GM19463 (cell line): ENCODE results near the gene NUDT1.

Experiments
- ATAC-seq: cut with Tn5 transposase; IDR thresholded peaks from one replicate; pipeline ENCODE4 v1.9.1; 2021; ENCODE audit warnings: mild to moderate bottlenecking, moderate library complexity; ENCODE audit not compliant: unreplicated experiment

NUDT1 gene

DNA sequence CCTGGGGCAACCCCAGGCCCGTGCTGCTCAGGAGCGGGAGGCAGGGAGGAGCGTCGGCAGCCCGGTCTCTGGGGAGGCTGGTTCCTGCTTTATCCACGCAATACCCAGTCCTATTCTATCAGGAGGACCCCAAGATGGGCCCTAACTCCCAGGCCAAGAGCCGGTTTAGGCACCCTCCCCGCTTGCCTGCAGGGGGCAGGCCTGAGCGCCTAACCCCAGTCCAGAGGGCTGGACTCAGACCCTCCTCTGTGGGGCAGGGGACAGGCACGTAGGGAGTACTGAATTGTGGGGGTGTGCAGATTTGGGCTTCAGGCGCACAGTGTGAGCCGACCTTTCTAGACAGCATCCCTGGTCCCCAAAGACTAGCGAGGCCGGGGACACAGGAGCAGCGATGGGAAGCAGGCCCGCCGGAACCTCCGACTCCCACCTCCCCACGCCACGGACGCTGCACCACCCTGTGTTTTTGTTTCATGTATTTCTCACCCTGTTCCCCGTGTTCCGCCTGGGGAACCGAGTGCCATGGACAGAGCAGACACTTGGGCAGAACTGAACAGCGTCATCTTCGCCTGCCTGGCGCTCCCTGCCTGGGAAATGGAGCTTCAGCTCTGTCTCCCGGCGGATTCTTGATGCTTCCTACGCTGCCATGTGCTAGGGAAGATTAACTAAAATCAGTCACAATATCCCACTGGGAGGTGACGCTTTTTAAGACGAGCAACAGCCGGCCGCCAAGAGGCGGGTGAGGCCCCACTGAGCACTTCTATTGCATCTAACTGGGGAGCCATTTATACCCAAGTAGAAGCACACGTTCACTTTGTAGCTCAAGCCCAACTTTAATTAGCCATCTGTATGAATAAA is 5.3 kb downstream of the NUDT1 start:
- ATAC-seq = no peak

DNA sequence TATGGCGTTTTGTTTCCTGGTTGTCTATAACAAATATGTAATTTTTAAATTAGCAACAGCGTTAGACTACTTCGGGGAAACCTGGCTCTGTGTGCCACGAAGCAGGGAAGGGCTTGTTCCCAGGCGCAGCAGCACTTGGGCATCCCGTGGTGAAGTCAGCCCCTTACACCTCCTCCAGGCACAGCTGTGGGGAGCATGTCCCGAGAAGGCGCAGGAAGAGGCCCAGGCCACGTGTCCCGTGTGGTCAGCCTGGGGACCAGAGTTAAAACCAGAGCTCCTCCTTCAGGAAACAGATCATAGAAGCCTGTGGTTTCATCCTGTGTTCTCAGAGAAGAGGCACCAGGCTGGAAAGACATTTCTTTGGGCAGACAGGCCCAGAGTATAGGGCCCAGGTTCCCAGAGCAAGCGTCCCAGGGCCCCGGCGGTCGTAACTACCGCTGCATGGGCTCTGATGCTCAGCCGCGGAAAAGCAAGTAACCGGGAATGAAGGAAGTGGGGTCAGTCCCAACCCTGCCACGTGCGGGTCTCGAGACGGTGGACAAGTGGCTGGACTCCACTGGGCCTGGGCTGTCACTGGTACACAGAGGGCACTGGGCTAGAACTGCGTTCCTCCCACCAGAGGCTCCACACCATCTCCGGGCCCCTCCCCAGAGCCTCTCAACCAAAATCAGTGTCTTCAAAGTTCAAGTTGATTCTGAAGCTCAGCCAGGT is 7.1 kb downstream of the NUDT1 start:
- ATAC-seq = peak; percentile 52

DNA sequence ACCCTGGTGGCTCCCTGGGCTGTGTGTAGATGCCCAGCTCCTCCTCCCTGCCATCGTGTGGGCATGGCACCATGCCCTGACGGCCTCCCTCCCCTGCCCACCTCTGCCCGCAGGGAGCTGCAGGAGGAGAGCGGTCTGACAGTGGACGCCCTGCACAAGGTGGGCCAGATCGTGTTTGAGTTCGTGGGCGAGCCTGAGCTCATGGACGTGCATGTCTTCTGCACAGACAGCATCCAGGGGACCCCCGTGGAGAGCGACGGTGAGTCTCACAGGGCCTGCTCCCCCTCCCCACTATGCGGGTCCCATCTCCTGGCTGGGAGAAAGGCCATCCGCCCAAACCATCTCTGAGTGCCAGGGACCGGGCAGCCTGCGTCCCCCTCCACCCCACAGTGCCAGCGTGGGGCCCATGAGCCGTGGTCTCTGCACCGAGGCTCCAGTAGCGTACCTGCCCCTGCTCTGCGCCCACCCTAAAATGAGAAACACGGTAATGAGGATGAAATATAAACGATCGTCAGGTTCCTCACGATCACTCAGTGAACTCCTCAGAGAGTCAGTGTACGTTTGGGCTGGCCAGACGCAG is 7.8 kb downstream of the NUDT1 start:
- ATAC-seq = no peak

DNA sequence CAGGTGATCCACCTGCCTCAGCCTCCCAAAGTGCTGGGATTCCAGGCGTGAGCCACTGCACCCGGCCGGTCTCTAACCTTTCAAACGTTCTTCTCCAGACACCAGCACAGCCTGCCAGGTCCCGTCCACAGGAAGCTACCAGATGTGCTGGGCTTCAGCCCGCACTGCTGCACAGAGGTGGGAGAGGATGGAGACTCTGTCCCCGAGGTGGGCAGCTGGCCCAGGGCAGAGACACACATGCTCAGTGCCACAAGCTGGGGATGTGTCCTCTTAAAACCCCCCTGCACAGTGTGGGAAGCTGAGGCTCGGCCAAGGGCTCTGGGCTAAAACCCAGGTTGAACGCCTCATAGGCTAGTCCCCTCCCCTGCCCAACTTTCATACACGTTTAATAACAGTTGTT is 9.4 kb downstream of the NUDT1 start:
- ATAC-seq = no peak

DNA sequence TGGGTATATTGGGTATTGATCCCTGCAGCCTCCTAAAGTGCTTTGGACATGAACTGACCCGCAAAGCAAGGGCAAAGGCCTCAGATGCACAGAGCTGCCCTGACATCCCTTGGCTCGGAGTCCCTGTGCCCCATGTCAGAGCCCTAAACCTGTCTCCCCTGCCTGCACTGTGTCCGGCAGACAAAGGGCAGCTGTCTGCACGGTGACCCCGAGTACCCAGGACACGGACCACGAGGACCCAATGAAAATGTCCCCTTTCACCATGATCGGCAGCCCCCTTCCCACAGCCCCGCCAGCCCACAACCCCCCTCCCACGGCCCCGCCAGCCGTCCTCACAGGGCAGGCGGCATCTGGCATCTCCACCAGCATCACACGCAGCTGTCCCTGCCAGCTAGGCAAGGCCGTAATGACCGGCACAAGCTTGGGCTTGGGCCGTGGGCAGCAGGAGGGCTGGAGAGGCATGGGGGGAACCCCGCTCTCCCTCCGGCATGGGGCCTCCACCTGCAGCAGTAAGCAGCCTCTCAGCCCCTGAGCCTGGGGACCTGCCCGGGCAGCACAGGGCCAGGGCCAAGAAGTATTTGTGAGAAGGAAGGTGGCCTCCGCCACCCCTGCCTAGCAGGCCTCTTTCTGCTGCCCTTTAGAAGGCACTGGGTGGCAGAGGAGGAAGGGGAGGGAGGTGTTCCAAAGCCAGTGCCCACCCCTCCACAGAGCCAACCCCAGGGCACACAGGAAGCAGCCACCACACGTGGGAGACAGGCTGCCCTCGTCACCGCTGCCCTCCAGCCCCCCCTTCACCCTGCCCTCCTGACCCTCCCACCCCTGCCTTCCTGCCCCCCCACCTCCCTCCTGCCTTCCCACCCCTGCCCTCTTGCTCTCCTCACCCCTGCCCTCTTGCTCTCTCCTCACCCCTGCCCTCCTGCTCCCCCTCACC is 10.1 kb downstream of the NUDT1 start:
- no peak for ATAC-seq

DNA sequence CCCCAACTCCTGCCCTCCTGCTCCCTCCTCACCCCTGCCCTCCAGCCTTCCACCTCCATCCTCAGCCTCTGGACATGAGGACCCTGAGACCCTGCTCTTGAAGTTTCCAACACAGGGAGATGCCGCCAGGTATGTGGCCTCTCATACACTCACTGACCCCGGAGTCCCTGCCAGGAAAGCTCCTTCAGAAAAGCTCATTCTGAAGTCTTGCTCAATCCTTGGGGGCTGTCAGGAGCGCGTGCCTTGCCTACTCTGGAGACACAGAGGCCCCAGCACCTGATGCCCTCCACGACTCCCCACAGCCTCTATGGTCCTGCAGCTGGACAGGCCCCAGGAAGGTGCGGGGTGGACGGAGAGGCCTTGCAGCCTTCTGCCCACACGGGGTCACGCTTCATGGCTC is 11.0 kb downstream of the NUDT1 start:
- no peak for ATAC-seq

DNA sequence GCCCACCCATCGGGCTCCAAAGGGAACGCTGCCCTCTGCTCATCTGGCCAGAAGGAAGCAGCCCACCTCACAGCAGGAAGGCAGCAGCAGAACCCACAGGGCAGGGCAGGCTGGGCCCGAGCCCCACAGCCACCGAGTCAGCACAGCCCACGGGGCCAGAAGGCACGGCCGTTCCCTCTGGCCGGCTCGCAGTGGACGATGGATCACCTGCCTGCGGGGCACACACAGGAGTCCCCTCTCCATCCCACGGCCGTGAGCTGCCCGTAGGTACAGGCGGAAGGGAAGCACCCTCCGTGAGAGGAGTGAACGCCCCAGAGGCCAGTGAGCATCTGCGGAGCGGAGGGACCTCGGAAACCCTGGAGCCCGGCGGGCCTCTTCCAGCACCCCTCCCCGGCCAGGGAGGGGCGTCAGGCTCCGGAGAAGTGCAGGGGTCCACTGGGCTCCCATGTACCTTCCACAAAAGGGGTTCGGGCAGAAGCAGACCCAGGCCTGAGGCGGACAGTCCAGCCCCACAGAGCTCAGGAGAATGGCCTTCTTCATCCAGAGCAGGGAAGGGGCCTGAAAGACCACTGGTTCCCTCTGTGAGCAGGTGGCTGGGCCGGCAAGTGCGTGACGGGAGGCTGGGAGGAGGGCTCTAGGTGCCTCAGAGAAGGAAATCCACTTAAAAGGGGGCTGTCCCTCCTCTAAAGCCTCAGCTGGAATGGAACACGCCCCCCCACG is 11.7 kb downstream of the NUDT1 start:
- ATAC-seq = no peak

DNA sequence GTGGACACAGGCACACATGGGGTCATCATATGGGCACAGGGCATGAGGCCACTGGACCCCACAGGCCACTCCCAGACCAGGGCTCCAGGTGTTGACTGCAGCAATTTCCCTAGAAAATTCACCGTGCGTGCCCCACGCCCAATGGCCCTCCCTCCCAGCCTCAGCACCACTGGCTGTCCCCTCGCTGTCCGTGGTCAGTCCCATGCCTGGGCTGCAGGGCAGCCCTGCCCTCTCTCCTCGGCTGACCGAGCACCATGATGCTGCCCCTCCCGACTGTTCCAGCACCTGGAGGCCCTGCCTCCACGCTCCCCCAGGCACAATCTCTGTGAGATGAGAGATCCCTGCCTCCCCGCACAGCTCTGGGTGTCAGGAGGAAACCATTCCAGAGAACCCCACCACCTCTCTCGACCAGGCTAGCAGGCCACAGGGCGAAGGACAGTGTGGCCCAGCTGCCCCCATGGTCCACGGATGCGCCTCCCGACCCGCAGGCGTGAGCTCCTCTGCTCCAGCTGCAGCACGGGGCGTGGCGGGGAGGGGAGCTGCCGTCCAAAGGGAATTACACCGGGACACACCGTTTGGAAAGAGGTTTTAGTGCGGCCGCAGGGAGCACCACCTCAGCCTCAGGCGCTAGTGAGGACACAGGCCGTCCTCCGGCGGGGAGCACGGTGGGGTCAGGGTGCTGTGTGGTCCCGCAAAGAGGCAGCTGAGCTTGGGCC is 12.6 kb downstream of the NUDT1 start:
- no peak for ATAC-seq

DNA sequence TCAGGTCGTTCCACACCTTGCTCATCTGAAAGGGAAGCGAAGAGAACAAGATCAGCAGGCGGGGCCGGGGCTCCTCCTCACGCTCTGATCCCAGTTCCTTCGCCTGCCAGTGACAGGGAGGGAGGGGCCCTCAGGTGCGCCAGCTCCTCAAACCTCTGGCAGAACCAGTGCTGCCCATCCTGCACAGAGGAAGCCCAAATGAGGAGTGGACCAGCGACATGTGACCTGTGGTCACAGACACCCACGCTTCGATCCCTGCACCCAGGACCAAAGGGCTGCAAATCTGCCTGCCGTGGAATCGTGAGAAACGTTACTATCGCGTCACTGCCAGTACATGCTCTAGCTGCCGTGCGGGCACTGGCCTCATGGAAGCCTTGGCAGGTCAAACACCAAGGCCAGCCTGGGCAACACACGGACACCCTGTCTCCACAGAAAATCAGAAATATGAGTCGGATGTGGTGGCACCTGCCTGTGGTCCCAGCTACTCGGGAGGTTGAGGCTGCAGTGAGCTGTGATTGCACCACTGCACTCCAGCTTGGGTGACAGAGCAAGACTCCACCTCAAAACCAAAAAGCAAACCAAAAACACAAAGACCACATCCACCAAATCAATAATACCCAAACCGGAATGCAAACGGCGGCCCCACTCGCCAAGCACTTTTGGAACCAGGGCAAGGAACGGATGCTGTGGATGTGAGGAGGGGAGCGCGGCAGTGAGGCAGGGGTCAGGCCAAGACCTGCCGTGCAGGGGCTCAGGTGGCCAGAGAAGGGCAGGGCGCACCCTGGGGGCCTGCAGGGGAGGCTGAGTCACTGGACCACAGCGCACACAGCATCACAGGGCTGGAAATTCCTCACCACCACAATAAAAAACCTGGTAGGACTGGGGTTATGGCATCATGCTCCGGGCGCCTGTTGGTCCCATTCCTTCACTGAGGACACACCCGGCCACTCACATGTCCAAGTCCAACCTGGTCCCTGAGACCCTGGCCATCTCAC is 13.4 kb downstream of the NUDT1 start:
- no peak for ATAC-seq

DNA sequence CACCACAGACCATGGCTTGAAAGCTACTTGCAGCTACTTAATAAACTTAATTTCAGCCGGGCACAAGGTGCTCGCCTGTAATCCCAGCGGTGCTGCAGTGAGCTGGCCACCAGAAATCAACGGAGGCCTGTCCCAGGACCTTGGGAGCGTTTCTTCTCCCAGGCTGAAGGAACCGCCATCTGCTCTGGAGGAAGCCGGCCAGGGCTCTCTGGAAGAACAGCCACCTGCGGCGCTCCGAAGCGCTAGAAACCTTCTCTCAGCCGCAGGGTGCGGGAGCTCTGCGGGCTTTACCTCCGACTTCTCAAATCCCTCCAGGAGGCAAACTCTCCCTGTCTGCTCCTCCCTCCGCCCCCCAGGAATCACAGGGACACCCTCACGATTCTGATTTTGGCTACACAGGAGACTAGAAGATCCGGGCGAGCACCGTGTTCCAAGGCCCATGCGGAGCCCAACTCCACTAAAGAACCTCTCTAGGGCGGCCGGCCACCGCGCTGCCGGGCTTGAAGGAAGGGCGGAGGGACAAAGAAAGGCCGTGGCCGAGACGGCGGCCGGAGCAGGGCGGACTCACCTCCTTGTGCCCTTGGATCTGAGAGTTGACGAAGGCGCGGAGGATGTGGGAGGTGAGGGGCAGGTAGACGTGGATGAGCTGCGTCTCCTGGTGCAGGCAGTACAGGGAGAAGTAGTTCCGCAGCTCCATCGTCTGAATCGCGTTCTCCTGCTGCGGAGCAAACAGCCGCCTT is 14.4 kb downstream of the NUDT1 start:
- no peak for ATAC-seq

DNA sequence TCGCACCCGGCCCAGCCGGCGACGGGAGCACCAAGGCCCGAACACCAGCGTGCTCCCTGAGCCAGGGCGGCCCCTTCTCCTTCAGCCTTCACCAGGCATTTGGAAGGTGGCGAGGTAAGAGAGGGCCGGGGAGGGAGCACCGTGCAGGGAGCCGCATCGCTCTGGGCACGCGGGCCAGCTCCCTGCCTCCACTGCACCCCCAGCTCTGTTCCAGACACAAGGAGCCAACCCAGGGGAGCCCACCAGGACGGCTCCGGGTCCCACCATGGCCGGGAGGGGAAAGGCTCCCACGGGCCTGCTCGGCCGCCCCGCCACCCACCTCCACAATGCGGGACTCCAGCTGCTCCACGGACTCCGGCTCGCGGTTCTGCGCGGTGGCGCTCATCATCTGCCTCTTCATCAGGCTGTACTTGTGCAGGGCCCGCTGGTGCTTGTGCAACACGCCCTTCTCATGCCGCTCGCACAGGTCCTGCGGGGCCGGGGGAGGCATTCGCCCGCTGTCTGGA is 15.1 kb downstream of the NUDT1 start:
- no peak for ATAC-seq

DNA sequence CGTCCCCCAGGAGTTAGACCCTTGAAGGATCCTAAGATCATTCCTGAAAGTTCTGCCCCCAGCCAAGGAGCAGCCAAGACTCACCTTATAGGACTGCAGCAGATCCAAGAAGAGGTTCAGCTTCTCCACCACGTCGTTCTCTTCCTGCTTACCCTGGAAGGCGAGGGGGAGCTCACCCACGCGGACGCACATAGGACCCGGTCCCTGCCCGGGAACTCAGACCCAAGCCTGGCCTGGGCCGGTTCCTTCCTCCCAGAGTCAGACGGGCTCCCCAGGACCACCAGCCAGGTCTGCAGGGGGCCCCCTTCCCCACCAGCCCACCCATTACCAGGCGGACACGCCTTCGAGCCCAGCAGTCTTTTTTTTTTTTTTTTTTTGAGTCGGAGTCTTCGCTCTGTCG is 15.6 kb downstream of the NUDT1 start:
- no peak for ATAC-seq

DNA sequence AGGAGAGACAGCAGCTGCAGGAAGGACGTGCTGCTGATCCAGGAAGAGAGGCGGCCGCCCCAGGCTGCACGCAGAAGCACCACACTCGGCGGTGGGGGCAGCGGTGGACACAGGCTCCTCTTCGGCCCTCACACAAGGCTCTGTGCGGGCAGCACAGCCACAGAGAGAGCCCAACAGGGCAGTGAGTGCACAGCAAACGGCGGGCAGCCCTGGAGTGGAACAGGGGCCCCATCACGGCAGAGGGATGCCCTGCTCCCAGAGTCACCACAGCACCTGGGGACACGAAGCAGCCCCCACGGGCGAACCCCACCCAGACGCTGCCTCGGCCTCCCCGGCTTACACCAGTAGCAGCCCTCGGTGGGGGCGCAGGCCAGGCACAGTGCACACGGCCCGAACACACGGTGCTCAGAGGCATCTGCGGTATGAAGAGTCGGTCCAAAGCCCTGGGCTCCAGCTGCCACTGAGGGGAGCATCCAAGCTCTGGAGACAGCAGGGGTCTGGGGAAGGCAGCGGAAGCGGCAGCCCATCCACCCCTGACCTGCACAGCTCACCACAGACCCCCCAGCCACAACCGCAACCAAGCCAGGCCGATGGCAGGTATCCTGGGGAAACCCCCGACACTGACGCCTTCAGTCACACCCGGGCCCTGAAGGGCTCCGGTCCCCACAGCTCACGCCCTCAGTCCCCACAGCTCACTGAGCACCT is 16.8 kb downstream of the NUDT1 start:
- ATAC-seq = peak; percentile 69

DNA sequence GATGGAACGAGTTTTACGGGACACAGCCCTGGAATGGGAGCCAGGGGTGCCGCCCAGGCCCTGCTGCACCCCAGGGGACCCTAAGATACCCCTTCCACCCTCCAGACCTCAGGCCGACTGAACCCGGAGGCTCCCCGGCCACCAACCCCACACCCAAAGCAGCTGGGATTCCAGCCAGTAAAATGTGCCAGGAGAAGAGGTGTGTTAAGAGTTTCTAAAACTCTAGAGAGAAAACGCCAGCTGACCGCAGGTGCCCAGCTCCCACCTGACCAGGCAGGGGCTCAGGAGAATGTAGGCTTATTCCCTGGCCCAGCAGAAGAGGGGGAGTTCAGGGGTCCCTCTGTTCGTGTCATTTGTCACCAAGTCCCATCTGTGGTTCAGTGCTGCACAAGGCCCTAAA is 17.5 kb downstream of the NUDT1 start:
- no peak for ATAC-seq

DNA sequence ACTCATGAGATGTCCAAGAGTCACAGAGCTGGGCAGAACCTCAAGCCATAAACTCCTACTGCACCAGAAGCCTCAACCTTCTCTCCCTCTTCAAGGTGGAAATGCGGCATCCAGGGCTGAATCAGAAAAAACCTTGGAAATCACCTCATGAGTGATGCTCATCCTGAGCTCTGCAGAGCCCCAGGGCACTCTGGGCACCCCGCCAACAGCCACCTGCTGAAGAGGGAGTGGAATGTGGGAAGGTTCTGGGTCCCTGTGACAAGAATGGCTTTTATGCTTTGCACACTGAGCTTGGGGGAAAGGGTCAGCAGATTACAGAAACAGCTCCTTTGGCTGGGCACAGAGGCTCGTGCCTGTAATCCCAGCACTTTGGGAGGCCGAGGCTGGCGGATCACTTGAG is 18.8 kb downstream of the NUDT1 start:
- no peak for ATAC-seq

DNA sequence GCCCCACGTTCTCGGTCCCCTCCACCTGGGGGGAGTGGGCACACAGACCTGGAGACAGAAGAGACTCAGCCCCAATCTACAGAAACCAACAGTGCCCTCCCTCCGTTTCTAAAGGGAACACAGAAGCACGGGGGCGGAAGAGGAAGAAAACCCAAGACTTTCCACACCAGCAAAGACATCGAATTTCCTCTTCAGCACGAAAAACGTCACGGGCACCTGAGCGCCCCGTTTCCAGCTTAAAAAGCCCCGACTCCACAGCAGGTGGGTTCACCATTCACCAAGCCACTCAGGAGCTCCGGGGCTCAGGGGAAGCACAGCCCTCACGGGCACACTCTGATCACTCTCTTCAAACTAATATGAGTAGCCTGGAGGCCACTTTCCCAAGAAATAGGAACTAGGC is 19.6 kb downstream of the NUDT1 start:
- ATAC-seq = peak; percentile 28

DNA sequence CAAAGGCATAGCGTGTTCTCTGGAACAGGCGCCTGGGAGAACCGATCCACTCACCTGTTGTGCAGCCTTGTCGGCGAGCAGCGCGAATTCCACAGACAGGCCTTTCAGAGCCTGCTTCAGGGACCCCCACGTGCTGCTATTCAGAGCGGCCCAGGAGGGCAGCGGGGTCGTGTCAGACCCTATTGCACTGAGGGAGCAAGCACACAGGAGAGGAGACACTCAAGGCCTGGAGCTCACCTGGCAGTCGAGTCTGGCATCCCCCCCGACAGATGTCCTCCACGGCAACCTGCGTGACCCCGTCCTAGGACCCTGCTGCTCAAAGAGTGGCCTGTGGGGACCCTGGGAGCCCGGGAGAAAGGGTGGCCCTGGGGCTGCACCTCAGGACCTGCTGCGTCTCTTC is 21.1 kb downstream of the NUDT1 start:
- no peak for ATAC-seq
